K562 (cell line): ENCODE data around the gene CNN3.

Experiments
- BDP1 ChIP-seq: IDR thresholded peaks from 3 replicates; pipeline ENCODE4 v1.6.1; 2011; ENCODE audit not compliant: insufficient read length, insufficient read depth
- BHLHE40 ChIP-seq: IDR thresholded peaks from 2 replicates; pipeline ENCODE4 v1.6.1; 2011; ENCODE audit warnings: low read length, improper control_type of control experiment
- CBX3 ChIP-seq, 2 experiments: IDR thresholded peaks; 1 replicate in 1 of 2; 2 replicates in 1 of 2; pipeline ENCODE4 v1.6.1; 2012; ENCODE audit warnings: inconsistent platforms in 2 of 2, low read length in 2 of 2, borderline replicate concordance in 1 of 2, control low read depth in 1 of 2
- CTCF ChIP-seq, 3 experiments: IDR thresholded peaks in 2 of 3; conservative IDR thresholded peaks in 1 of 3; 2 replicates each; pipeline ENCODE4 v1.5.1; 2011 to 2012; ENCODE audit warnings: low read length in 3 of 3, mild to moderate bottlenecking in 3 of 3, control low read depth in 2 of 3, improper control_type of control experiment in 1 of 3, inconsistent platforms in 1 of 3, low read depth in 1 of 3, mixed read lengths in 1 of 3, moderate library complexity in 1 of 3; ENCODE audit not compliant: insufficient read depth in 2 of 3
- EZH2 ChIP-seq: IDR thresholded peaks from 2 replicates; pipeline ENCODE4 v1.6.1; 2012; ENCODE audit warnings: low read depth, mild to moderate bottlenecking, inconsistent platforms, low read length, borderline replicate concordance
- GATA2 ChIP-seq: sonication (generic); formaldehyde crosslinking; IDR thresholded peaks from 2 replicates; pipeline ENCODE4 v1.4.0; 2020; ENCODE audit warnings: mild to moderate bottlenecking, missing genetic modification reagents
- MCM5 ChIP-seq: fragments of 450-650 bp; IDR thresholded peaks from 2 replicates; pipeline ENCODE4 v1.6.1; 2016; ENCODE audit warnings: low read depth
- POLR2AphosphoS5 ChIP-seq: IDR thresholded peaks from 2 replicates; pipeline ENCODE4 v1.6.1; 2011; ENCODE audit warnings: mild to moderate bottlenecking, low read depth, low read length, moderate library complexity; ENCODE audit not compliant: control insufficient read depth, insufficient read depth
- PRDM10 ChIP-seq: fragments of 450-650 bp; IDR thresholded peaks from 2 replicates; pipeline ENCODE4 v1.6.1; 2018; ENCODE audit not compliant: partially characterized antibody
- RBM39 ChIP-seq: fragments of 200-400 bp; formaldehyde crosslinking; optimal IDR thresholded peaks from 2 replicates; pipeline ENCODE3; 2018; ENCODE audit warnings: low read depth, low read length
- SIN3A ChIP-seq, 2 experiments: fragments of 150-350 bp in 1 of 2; IDR thresholded peaks; 2 replicates each; pipeline ENCODE4 v1.6.1; 2011 to 2016; ENCODE audit warnings: borderline replicate concordance in 2 of 2, low read depth in 2 of 2, low read length in 2 of 2, mild to moderate bottlenecking in 2 of 2, moderate library complexity in 2 of 2; ENCODE audit not compliant: control insufficient read depth in 1 of 2
- YY1 ChIP-seq, 3 experiments: IDR thresholded peaks; 2 replicates each; pipeline ENCODE4 v1.6.1; 2011; ENCODE audit warnings: low read length in 2 of 3, mild to moderate bottlenecking in 2 of 3, moderate library complexity in 2 of 3, borderline replicate concordance in 1 of 3, control low read depth in 1 of 3, low read depth in 1 of 3; ENCODE audit not compliant: insufficient read depth in 3 of 3, insufficient replicate concordance in 2 of 3, control insufficient read depth in 1 of 3, insufficient read length in 1 of 3; ENCODE audit errors: extremely low read depth in 1 of 3
- ZNF274 ChIP-seq: IDR thresholded peaks from 2 replicates; pipeline ENCODE4 v1.6.1; 2011; ENCODE audit warnings: low read depth, mild to moderate bottlenecking, low read length, moderate library complexity, borderline replicate concordance
- ZNF766 ChIP-seq: fragments of 200-800 bp; sonication (Bioruptor generic); conservative IDR thresholded peaks from 2 replicates; pipeline ENCODE4 v1.6.1; 2016; ENCODE audit warnings: missing genetic modification characterization, missing compliant biosample characterization

- TF ChIP-seq PRDM10 = peak; percentile 26
- TF ChIP-seq MCM5 = no peak
- no peak for TF ChIP-seq SIN3A (IDR thresholded peaks at IDR 0.05; ENCODE audit: borderline replicate concordance in 2 of 2, control insufficient read depth in 1 of 2, low read depth in 2 of 2, low read length in 2 of 2)
- TF ChIP-seq POLR2AphosphoS5 = no peak
- TF ChIP-seq CBX3 (IDR thresholded peaks at IDR 0.05; ENCODE audit: borderline replicate concordance in 1 of 2, low read length in 2 of 2) = no peak
- no peak for TF ChIP-seq YY1 (IDR thresholded peaks at IDR 0.05; ENCODE audit: borderline replicate concordance in 1 of 3, control insufficient read depth in 1 of 3, extremely low read depth in 1 of 3, insufficient read depth in 3 of 3, insufficient read length in 1 of 3, insufficient replicate concordance in 2 of 3, low read depth in 1 of 3, low read length in 2 of 3)
- no peak for TF ChIP-seq ZNF766 (CRISPR knock-in tag)
- no peak for TF ChIP-seq CTCF (IDR thresholded peaks at IDR 0.05 in 2 of 3, conservative IDR thresholded peaks at IDR 0.05 in 1 of 3; ENCODE audit: insufficient read depth in 2 of 3, low read depth in 1 of 3, low read length in 3 of 3)
- no peak for TF ChIP-seq EZH2
- no peak for TF ChIP-seq ZNF274
- no peak for TF ChIP-seq BHLHE40
- no peak for TF ChIP-seq BDP1
- TF ChIP-seq GATA2 (CRISPR knock-in tag) = no peak
- no peak for TF ChIP-seq RBM39
Observed at GRCh38 chr1:94858276-94858675, 68.6 kb downstream of the CNN3 start.
